ENCODE measurements around the gene CHD9NB. TPM values are rescaled to one million over a fixed set of nuclear protein-coding genes. Genes with fewer than 3 reads are reported as not detected.
"Not testable (repeated sequence)": the region's sequence is repeated elsewhere in the genome, so short reads cannot be mapped to it uniquely, and the experiment has no call there.

The CHD9NB gene
- total RNA-seq, 2 experiments from 2014 or later, result 0.17 to 0.42 TPM

DNA sequence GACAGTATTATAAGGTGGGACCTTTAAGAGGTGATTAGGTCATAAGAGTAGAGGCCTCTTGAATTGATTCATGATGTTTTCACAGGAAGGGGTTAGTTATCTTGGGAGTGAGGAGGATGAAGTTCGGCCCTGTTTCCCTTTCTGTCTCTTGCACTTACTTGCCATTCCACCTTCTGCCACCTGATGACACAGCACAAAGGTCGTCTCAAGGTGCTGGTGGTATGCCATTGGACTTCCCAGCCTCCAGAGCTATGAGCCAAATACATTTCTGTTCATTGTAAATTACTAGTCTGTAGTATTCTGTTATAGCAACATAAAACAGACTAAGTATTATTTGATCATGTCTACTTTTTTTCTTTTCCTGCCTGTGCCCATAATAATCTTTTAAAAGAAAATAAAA is 25.6 kb upstream of the CHD9NB start:
- Mint-ChIP-seq H3K27me3 (no peaks in the 10 kb centered on the region), H3K4me3 (no peak overlapping the region), H3K36me3 (peaks cover 21% of the 10 kb centered on the region), H3K27ac (no peak overlapping the region), H3K9me3 (peaks cover 11% of the 10 kb centered on the region), H3K4me1 (peaks cover 5% of the 10 kb centered on the region)
- POLR2A ChIA-PET, result no interaction called here
- DNase-seq (no peak), ATAC-seq (ENCODE audit: low read depth) (no peak)

DNA sequence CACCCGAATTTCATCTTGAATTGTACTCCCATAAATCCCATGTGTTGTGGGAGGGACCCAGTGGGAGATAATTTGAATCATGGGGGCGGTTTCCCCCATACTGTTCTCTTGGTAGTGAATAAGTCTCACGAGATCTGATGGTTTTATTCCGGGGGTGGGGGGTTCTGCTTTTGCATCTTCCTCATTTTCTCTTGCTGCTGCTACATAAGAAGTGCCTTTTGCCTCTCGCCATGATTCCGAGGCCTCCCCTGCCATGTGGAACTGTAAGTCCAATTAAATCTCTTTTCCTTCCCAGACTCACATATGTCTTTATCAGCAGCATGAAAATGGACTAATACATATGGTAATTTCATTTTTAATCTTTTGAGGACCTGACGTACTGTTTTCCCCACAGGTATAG is 22.8 kb upstream of the CHD9NB start:
- ATAC-seq (ENCODE audit: low read depth); H3K4me1 Mint-ChIP-seq; POLR2A ChIA-PET; H3K4me3 Mint-ChIP-seq; H3K27me3 Mint-ChIP-seq; DNase-seq; H3K27ac Mint-ChIP-seq: not testable (repeated sequence)
- peaks cover 14% of the 10 kb centered on the region for H3K9me3 Mint-ChIP-seq
- H3K36me3 Mint-ChIP-seq, result peaks cover 29% of the 10 kb centered on the region

DNA sequence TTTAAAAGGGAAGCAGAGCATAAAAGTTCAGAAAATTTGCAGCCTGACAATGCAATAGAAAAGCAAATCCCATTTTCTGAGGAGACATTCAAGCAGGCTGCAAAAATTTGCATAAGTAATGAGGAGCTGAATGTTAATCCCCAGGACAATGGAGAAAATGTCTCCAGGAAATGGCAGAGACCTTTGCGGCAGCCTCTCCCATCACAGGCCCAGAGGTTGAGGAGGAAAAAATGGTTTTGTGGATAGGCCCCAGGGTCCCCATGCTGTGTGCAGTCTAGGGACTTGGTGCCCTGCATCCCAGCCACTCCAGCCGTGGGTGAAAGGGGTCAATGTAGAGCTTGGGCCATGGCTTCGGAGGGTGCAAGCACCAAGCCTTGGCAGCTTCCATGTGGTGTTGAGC is 21.6 kb upstream of the CHD9NB start:
- H3K36me3 Mint-ChIP-seq, result peaks cover 37% of the 10 kb centered on the region
- POLR2A ChIA-PET; DNase-seq; ATAC-seq (ENCODE audit: low read depth); H3K4me3 Mint-ChIP-seq; H3K27ac Mint-ChIP-seq; H3K27me3 Mint-ChIP-seq: not testable (repeated sequence)
- H3K9me3 Mint-ChIP-seq, result peaks cover 16% of the 10 kb centered on the region
- H3K4me1 Mint-ChIP-seq, result peaks cover 18% of the 10 kb centered on the region

DNA sequence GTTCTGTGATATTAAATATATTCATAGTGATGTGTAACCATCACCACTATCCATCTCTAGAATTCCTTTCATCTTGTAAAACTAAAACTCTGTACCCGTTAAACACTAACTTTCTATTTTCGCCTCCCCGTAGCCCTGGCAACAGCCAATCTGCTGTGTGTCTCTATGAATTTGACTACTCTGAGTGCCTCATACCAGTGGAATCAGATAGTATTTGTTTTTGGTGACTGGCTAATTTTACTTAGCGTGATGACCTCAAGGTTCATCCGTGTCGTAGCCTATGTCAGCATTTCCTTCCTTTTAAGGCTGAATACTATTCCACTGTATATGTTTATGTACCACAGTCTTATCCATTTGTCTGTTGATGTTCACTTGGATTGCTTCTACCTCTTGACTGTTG is 20.3 kb upstream of the CHD9NB start:
- Mint-ChIP-seq H3K36me3 (peaks cover 38% of the 10 kb centered on the region), H3K4me1 (peaks cover 27% of the 10 kb centered on the region), H3K9me3 (peaks cover 15% of the 10 kb centered on the region), H3K27ac (no peak overlapping the region), H3K27me3 (no peaks in the 10 kb centered on the region), H3K4me3 (no peak overlapping the region)
- no peak for ATAC-seq (ENCODE audit: low read depth)
- POLR2A ChIA-PET, result no interaction called here
- no peak for DNase-seq

DNA sequence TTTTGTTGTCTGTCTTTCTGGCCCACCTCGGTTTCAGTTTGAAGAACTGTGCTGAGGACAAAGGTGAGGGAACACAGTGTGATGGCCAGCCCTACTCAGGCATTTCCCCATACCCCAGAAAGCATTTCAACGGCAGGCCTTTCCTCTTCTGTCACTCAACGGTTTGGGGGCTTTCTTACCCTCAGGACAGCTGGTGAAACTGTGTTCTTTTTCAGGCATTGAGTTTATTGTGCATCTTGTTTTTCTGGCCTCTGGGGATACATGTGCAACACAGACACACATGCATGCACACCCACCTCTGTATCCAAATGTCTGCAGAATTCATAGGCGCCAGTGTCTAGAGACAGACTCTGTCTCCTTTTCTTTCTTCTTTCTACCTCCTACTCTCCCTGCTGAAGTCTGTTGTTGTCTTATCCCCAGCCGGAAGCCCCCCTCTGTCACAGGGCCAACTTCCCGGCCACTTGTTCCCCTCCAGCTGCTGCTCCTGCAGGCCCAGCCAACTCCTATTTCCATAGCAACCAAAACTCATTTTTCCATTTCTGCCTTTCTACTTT is 19.1 kb upstream of the CHD9NB start:
- Mint-ChIP-seq H3K9me3 (peaks cover 14% of the 10 kb centered on the region), H3K27me3 (no peaks in the 10 kb centered on the region), H3K4me1 (peaks cover 33% of the 10 kb centered on the region), H3K36me3 (peaks cover 39% of the 10 kb centered on the region), H3K4me3 (no peak overlapping the region), H3K27ac (peak overlapping the region; percentile 18)
- ATAC-seq (ENCODE audit: low read depth), result no peak
- DNase-seq, result no peak
- POLR2A ChIA-PET, result interaction anchor here (0.6 kb wide), 1 partner anchor 26 kb away, joined by 3 read pairs; no protein-coding TSS in a partner anchor

DNA sequence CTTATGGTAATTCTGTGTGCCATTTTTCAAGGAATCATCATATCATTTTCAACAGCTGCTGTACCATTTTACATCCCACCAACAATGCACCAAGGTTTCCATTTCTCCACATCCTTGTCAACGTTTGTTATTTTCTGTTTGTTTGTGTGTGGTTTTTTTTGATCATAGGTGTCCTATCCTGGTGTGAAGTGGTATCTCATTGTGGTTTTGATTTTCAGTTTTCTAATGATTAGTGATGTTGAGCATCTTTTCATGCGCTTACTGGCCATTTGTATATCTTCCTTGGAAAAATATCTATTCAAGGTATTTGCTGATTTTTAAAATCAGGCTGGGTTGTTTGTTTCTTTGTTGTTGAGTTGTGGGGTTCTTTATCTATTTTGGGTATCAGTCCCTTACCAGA is 17.1 kb upstream of the CHD9NB start:
- DNase-seq (no peak), ATAC-seq (ENCODE audit: low read depth) (no peak)
- Mint-ChIP-seq H3K4me1 (peaks cover 49% of the 10 kb centered on the region), H3K4me3 (no peak overlapping the region), H3K36me3 (peaks cover 37% of the 10 kb centered on the region), H3K27ac (no peak overlapping the region), H3K27me3 (no peaks in the 10 kb centered on the region), H3K9me3 (peaks cover 14% of the 10 kb centered on the region)
- POLR2A ChIA-PET, result no interaction called here

DNA sequence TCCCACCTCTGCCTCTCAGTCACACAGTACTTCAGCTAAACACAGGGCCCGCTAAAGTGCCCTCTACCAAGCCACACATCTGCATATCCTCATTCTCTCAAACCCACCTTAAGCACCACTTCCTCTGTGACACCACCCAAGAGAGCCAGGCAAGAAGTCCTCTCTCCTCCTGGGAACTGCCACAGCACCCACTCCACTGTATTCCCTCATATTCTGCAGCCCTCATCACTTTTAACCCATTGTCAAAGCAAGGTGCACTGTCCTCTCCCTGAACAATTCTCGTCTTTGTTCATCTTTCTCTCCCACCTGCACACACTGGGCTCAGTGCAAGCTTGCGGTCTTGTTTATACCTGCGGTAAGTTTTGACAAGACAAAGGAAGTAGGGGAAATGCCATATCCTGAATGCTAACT is 15.7 kb upstream of the CHD9NB start:
- H3K4me3 Mint-ChIP-seq, result peak overlapping the region; percentile 76
- POLR2A ChIA-PET, result interaction anchor here (1.1 to 1.7 kb wide), 3 partner anchors 13 to 451 kb away, joined by 4 to 8 read pairs (median 4); partner anchors contain the start of gene CHD9
- DNase-seq (peak; percentile 54), ATAC-seq (ENCODE audit: low read depth) (peak; percentile 91)
- peaks cover 56% of the 10 kb centered on the region for H3K4me1 Mint-ChIP-seq
- peak overlapping the region; percentile 87 for H3K27ac Mint-ChIP-seq
- H3K27me3 Mint-ChIP-seq, result no peaks in the 10 kb centered on the region
- H3K36me3 Mint-ChIP-seq, result peaks cover 28% of the 10 kb centered on the region
- H3K9me3 Mint-ChIP-seq, result peaks cover 6% of the 10 kb centered on the region

DNA sequence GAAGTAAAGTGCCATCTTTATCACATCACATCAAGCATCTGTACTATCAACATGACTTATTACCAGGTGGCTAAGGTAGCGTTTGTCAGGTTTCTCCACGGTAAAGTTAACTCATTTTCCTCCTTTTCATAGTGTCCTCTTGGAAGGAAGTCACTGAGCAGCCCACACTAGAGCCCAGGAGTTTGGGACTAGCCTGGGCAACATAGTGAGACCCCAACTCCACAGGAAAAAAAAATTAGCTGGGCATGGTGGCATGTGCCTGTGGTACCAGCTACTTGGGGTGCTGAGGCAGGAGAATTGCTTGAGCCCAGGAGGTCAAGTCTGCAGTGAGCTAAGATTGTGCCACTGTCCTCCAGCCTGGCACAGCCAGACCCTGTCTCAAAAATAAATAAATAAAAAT is 15.0 kb upstream of the CHD9NB start:
- no peak overlapping the region for H3K4me3 Mint-ChIP-seq
- peaks cover 22% of the 10 kb centered on the region for H3K36me3 Mint-ChIP-seq
- POLR2A ChIA-PET, result interaction anchor here (1.3 to 1.7 kb wide), 2 partner anchors 13 to 32 kb away, joined by 4 to 8 read pairs; partner anchors contain the start of gene CHD9
- H3K4me1 Mint-ChIP-seq, result peaks cover 56% of the 10 kb centered on the region
- no peaks in the 10 kb centered on the region for H3K27me3 Mint-ChIP-seq
- H3K27ac Mint-ChIP-seq, result peak overlapping the region; percentile 42
- H3K9me3 Mint-ChIP-seq, result peaks cover 1% of the 10 kb centered on the region
- no peak for DNase-seq
- no peak for ATAC-seq (ENCODE audit: low read depth)

DNA sequence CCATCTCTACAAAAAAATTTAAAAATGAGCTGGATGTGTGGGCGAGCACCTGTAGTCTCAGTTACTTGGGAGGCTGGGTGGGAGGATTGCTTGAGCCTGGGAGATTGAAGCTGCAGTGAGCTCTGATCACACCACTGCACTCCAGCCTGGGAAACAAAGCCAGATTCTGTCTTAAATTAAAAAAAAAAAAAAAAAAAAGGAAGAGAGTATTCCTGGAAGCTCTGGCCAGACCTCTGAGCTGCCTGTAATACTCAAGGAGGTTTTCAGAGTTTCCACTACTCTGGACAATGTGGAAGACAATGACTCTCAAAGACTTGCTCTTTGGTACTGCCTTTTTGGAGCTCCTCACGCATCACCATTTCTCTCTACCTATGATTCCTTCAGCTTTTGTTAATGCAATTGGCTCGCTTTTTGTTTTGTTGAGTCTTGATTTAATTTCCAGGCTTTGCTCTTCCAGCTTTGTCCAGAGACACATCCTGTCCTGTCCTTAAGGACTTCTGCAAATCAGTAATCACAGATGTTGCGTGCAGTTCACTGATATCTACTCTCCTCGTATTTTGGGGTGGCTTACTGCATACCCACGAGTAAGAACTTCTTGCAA is 12.9 kb upstream of the CHD9NB start:
- ATAC-seq (ENCODE audit: low read depth) (no peak), DNase-seq (no peak)
- H3K27ac Mint-ChIP-seq, result no peak overlapping the region
- peaks cover 17% of the 10 kb centered on the region for H3K36me3 Mint-ChIP-seq
- no peaks in the 10 kb centered on the region for H3K27me3 Mint-ChIP-seq
- peaks cover 57% of the 10 kb centered on the region for H3K4me1 Mint-ChIP-seq
- POLR2A ChIA-PET, result no interaction called here
- peaks cover 1% of the 10 kb centered on the region for H3K9me3 Mint-ChIP-seq
- no peak overlapping the region for H3K4me3 Mint-ChIP-seq

DNA sequence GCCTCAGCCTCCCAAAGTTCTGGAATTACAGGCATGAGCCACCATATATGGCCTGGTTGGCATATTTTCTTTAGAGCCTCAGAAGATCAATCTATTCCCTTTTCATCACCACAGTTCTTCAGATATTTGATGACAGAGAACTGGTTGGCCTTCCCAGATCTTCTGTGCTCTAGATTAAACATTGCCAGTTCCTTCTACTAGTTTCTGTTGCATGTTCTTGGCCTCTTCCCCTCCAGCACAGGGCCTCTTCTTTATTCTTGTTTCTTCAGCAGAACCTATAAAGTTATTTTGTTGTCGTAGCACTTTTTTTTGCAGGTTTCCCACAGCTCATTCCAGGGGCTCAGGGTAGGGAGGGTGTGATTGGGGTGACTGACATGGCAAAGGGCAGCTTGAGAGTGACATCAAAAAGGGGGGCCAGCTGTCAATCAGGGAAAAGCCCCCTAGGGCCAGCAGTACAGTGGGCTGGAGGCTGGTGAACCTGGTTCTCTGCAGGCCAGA is 11.4 kb upstream of the CHD9NB start:
- peaks cover 45% of the 10 kb centered on the region for H3K4me1 Mint-ChIP-seq
- no peak overlapping the region for H3K27ac Mint-ChIP-seq
- H3K4me3 Mint-ChIP-seq, result no peak overlapping the region
- H3K9me3 Mint-ChIP-seq, result no peaks in the 10 kb centered on the region
- POLR2A ChIA-PET, result no interaction called here
- no peaks in the 10 kb centered on the region for H3K27me3 Mint-ChIP-seq
- DNase-seq, result no peak
- no peak for ATAC-seq (ENCODE audit: low read depth)
- H3K36me3 Mint-ChIP-seq, result peaks cover 6% of the 10 kb centered on the region

DNA sequence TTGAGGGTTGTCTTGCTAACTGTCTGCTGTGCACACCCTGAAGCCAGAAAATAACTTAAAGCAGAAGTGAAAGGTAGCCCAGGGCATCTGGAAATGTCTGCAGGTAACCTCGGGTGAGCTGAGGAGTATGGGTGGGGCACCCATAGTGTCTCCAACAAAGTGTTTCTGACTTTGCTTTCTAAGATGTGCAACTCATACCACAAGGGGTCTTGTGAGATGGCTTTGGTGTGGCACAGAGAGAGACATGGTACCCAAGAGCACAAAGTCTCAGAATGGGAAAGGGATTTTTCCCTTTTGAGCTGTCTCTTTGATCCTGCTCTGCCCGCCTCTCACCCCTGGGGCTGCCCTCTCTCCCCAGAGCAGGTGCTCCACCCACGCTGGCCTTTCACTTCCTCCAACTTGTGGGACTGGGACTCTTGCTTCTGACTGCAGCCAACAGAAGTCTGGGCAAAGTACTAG is 9.0 kb upstream of the CHD9NB start:
- Mint-ChIP-seq H3K4me1 (peaks cover 40% of the 10 kb centered on the region), H3K27ac (peak overlapping the region; percentile 55), H3K4me3 (peak overlapping the region; percentile 55), H3K27me3 (no peaks in the 10 kb centered on the region), H3K36me3 (peaks cover 8% of the 10 kb centered on the region), H3K9me3 (no peaks in the 10 kb centered on the region)
- POLR2A ChIA-PET, result no interaction called here
- DNase-seq (no peak), ATAC-seq (ENCODE audit: low read depth) (peak; percentile 60)

DNA sequence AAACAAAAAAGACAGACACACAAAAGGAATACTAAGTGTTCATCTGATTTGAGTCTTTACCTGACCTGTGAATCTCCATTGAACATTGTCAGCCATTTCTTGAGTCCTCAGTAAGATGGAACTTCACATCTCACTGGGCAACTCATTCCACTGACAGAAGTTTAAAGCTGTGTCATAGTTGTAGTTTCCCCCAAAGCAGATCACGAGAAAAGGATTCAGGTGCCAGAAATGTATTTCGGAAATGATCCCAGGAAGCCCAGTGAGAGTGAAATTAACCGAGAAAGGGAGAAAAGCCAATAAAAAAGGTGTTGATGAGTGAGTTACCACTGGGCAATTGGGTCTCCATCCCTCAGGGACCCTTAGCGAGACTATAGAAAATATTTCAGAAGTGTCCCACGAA is 8.6 kb upstream of the CHD9NB start:
- Mint-ChIP-seq H3K36me3 (peaks cover 6% of the 10 kb centered on the region), H3K4me1 (peaks cover 39% of the 10 kb centered on the region), H3K27ac (peak overlapping the region; percentile 1), H3K9me3 (no peaks in the 10 kb centered on the region), H3K27me3 (no peaks in the 10 kb centered on the region), H3K4me3 (no peak overlapping the region)
- POLR2A ChIA-PET, result interaction anchor here (0.7 kb wide), 1 partner anchor 25 kb away, joined by 7 read pairs; no protein-coding TSS in a partner anchor
- no peak for DNase-seq
- no peak for ATAC-seq (ENCODE audit: low read depth)

DNA sequence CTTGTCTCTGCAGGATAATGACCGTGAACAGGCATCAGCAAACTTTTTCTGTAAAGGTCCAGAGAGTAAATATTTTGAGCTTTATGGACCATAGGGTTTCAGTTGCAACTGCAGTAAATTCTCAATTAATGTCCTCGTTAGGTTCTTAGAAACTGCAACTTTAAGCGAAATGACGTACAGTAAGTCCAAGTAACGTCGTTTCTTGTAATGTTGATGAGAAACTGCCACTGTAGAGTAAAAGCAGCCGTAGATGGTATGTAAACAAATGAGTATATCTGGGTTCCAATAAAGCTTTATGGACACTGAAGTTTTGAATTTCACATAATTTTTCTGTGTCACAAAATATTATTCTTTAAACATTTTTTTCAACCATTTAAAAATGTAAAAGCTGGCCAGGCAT is 7.0 kb upstream of the CHD9NB start:
- H3K27ac Mint-ChIP-seq, result no peak overlapping the region
- ATAC-seq (ENCODE audit: low read depth) (no peak), DNase-seq (no peak)
- peaks cover 4% of the 10 kb centered on the region for H3K36me3 Mint-ChIP-seq
- H3K4me3 Mint-ChIP-seq, result no peak overlapping the region
- peaks cover 28% of the 10 kb centered on the region for H3K4me1 Mint-ChIP-seq
- H3K27me3 Mint-ChIP-seq, result no peaks in the 10 kb centered on the region
- POLR2A ChIA-PET, result no interaction called here
- H3K9me3 Mint-ChIP-seq, result no peaks in the 10 kb centered on the region

DNA sequence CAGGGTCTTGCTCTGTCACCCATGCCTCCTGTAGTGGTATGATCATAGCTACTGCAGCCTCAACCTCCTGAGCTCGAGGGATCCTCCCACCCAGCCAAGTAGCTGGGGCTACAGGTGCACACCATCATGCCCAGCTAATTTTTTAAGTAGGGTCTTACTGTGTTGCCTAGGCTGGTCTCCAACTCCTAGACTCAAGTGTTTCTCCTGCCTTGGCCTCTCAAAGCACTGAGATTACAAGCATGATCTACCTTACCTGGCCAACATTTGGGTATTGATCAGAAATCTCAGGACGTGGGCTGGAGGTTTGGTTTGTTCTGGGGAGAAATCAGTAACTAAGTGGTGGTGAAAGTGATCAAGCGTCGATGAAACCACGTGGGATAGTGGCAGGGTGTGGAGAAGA is 6.2 kb upstream of the CHD9NB start:
- H3K36me3 Mint-ChIP-seq, result peaks cover 4% of the 10 kb centered on the region
- H3K27ac Mint-ChIP-seq, result no peak overlapping the region

More for the DNA sequence above, 6.2 kb upstream of the CHD9NB start:
- no peak for ATAC-seq (ENCODE audit: low read depth)
- no peak overlapping the region for H3K4me3 Mint-ChIP-seq
- POLR2A ChIA-PET, result no interaction called here
- peaks cover 28% of the 10 kb centered on the region for H3K4me1 Mint-ChIP-seq
- no peaks in the 10 kb centered on the region for H3K27me3 Mint-ChIP-seq
- H3K9me3 Mint-ChIP-seq, result no peaks in the 10 kb centered on the region
- no peak for DNase-seq

All from activated naive CD8-positive, alpha-beta T cell treated with anti-CD3 and anti-CD28 coated beads, Interleukin-2, amount 10 ng/mL, durations not matched to agents 7 days and 5 days (primary cell).